Measurements from ENCODE around the gene ABLIM3.

DNA sequence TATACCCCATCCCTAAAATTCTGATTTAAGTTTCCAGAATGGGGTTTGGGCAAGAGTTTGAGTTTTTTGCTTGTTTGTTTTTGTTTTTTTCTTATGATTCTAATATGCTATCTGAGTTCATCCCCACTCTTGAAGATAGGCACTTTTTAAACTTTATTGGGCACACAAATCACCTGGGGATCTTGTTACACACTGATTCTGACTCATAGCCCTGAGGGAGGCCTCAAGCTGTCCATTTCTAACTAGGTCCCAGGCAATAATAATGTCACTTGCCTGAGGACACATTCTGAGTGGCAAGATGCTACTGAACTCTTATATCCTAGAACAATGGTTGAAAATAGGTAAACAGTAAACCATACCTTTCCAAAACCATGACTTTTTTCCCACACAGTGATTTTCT, 22.8 kb upstream of the ABLIM3 start:
- TF ChIP-seq, protein P1, sequence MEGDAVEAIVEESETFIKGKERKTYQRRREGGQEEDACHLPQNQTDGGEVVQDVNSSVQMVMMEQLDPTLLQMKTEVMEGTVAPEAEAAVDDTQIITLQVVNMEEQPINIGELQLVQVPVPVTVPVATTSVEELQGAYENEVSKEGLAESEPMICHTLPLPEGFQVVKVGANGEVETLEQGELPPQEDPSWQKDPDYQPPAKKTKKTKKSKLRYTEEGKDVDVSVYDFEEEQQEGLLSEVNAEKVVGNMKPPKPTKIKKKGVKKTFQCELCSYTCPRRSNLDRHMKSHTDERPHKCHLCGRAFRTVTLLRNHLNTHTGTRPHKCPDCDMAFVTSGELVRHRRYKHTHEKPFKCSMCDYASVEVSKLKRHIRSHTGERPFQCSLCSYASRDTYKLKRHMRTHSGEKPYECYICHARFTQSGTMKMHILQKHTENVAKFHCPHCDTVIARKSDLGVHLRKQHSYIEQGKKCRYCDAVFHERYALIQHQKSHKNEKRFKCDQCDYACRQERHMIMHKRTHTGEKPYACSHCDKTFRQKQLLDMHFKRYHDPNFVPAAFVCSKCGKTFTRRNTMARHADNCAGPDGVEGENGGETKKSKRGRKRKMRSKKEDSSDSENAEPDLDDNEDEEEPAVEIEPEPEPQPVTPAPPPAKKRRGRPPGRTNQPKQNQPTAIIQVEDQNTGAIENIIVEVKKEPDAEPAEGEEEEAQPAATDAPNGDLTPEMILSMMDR (IDR thresholded peaks at IDR 0.05): no peak
- no peak for TF ChIP-seq POLR2A (IDR thresholded peaks at IDR 0.05)

All from Peyer's patch (tissue), 4 donors.